Colon (tissue), 2 donors: ENCODE measurements around the gene MSL2.
"Not testable (repeated sequence)": the region's sequence is repeated elsewhere in the genome, so short reads cannot be mapped to it uniquely, and the experiment has no call there.

ENCODE experiments used
- FAIRE-seq: peaks from 2 replicates; lab custom pipeline; 2012; peaks lifted over from hg19 to GRCh38; lab: Jason Lieb, UNC
- donor health status: control.
- donor health status: control.

MSL2 gene

GRCh38 chr3:136141891-136142290, 54.2 kb downstream of the MSL2 start:
- no peak for FAIRE-seq

- no peak for FAIRE-seq
Measured at GRCh38 chr3:136141291-136141785, 54.8 kb downstream of the MSL2 start.

GRCh38 chr3:136136454-136136853, 59.7 kb downstream of the MSL2 start:
- FAIRE-seq, result no peak

- FAIRE-seq, result no peak
Measured at GRCh38 chr3:136135039-136135802, 60.9 kb downstream of the MSL2 start.

GRCh38 chr3:136134091-136134490, 62.0 kb downstream of the MSL2 start:
- no peak for FAIRE-seq

GRCh38 chr3:136131647-136132046, 64.5 kb downstream of the MSL2 start:
- FAIRE-seq, result not testable (repeated sequence)

GRCh38 chr3:136122006-136122405, 74.1 kb downstream of the MSL2 start:
- FAIRE-seq, result no peak

- no peak for FAIRE-seq
Measured at GRCh38 chr3:136120373-136121348, 75.5 kb downstream of the MSL2 start.

GRCh38 chr3:136119783-136120182, 76.4 kb downstream of the MSL2 start:
- FAIRE-seq, result not testable (repeated sequence)

- FAIRE-seq, result not testable (repeated sequence)
Measured at GRCh38 chr3:136119332-136119731, 76.8 kb downstream of the MSL2 start.

GRCh38 chr3:136114421-136114820, 81.7 kb downstream of the MSL2 start:
- FAIRE-seq, result no peak

- no peak for FAIRE-seq
Measured at GRCh38 chr3:136110481-136110880, 85.7 kb downstream of the MSL2 start.

- no peak for FAIRE-seq
Measured at GRCh38 chr3:136109499-136109898, 86.6 kb downstream of the MSL2 start.

GRCh38 chr3:136106101-136106500, 90.0 kb downstream of the MSL2 start:
- no peak for FAIRE-seq

- FAIRE-seq, result no peak
Measured at GRCh38 chr3:136105044-136105443, 91.1 kb downstream of the MSL2 start.
